ENCODE data around the gene PDLIM4.

Gene PDLIM4

DNA sequence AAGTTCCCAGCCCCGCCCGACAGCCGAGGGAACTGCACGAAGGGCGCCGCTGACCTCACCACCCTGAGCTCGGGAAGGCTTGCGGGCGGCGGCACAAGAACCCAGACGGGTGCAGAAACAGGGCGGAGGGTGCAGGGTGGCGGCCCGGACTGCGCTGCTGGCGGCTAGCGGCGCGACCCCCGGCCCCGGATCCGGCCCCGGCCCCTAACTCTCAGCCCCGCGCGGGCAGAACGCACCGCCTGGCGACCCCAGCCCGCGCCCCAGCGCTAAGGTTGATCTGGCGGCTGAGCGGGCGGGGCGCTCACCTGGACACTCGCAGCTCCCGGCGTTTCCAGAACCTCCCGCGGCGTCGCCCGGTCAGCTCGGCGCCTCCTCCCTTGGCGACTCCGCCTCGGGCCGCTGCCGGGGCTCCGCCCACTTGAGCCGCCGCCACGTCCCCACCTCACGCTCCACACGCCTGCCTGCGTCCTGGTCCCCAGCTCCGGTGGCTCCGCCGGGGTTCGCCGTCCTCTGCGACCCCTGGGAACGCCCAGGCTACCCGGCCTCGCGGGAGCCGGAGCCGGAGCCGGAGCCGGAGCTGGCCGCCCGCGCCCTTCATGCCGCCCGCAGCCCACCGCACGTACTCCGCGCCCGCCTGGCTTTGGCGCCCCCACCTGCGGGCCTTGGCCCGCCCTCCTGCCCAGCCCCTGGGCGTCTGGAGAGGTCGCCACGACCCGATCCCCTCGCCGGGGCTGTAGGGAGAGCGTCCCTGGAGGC is 29.8 kb upstream of the PDLIM4 start, which contains the start of gene P4HA2:
Gene P4HA2 (minus strand): TSS at position 369 of the 756 bp plus-strand sequence. CDS start 9,227 bp downstream, outside the sequence.
- Histone ChIP-seq H3K4me1 (ENCODE audit: control insufficient read depth, insufficient read depth, low read length) (peaks cover 12% of the 10 kb centered on the region; the same call in 1 of the 2 replicates), H3K9ac (ENCODE audit: low read length) (peak within 1 kb of the TSS; percentile 55), H3K27ac (ENCODE audit: low read depth, low read length) (0 out of 2 replicates have a peak within 1 kb of the TSS, but pooled peaks have one; percentile 35), H3K9me3 (ENCODE audit: control insufficient read depth, insufficient read depth, low read depth, low read length) (no peaks in the 10 kb centered on the region), H3K27me3 (ENCODE audit: control insufficient read depth, insufficient read depth, low read length) (peaks cover 43% of the 10 kb centered on the region), H3K4me3 (ENCODE audit: low read depth, low read length) (peak within 1 kb of the TSS; percentile 70), H3K36me3 (ENCODE audit: control insufficient read depth, insufficient read depth, low read length) (no peaks in the 10 kb centered on the region)

GRCh38 chr5:132228241-132229035 is 29.1 kb upstream of the PDLIM4 start:
- H3K9me3 ChIP-seq (ENCODE audit: control insufficient read depth, insufficient read depth, low read depth, low read length) = no peaks in the 10 kb centered on the region
- H3K4me1 ChIP-seq (ENCODE audit: control insufficient read depth, insufficient read depth, low read length) = peaks cover 12% of the 10 kb centered on the region; the same call in 1 of the 2 replicates
- no peaks in the 10 kb centered on the region for H3K36me3 ChIP-seq (ENCODE audit: control insufficient read depth, insufficient read depth, low read length)
- peaks cover 43% of the 10 kb centered on the region for H3K27me3 ChIP-seq (ENCODE audit: control insufficient read depth, insufficient read depth, low read length)
- H3K4me3 ChIP-seq (ENCODE audit: low read depth, low read length) = peak overlapping the region; percentile 70
- no peak overlapping the region for H3K27ac ChIP-seq (ENCODE audit: low read depth, low read length)
- H3K9ac ChIP-seq (ENCODE audit: low read length) = peak overlapping the region; percentile 55

- Histone ChIP-seq H3K4me1 (ENCODE audit: control insufficient read depth, insufficient read depth, low read length) (peaks cover 12% of the 10 kb centered on the region; the same call in 1 of the 2 replicates), H3K36me3 (ENCODE audit: control insufficient read depth, insufficient read depth, low read length) (no peaks in the 10 kb centered on the region), H3K4me3 (ENCODE audit: low read depth, low read length) (no peak overlapping the region), H3K9me3 (ENCODE audit: control insufficient read depth, insufficient read depth, low read depth, low read length) (no peaks in the 10 kb centered on the region), H3K27me3 (ENCODE audit: control insufficient read depth, insufficient read depth, low read length) (peaks cover 40% of the 10 kb centered on the region), H3K9ac (ENCODE audit: low read length) (no peak overlapping the region), H3K27ac (ENCODE audit: low read depth, low read length) (no peak overlapping the region)
Observed at GRCh38 chr5:132229236-132229635, 28.3 kb upstream of the PDLIM4 start.

- H3K4me1 ChIP-seq (ENCODE audit: control insufficient read depth, insufficient read depth, low read length) = peaks cover 6% of the 10 kb centered on the region; the same call in 1 of the 2 replicates
Observed at GRCh38 chr5:132230871-132231270, 26.6 kb upstream of the PDLIM4 start.

GRCh38 chr5:132232465-132232864 is 25.0 kb upstream of the PDLIM4 start:
- Histone ChIP-seq H3K4me1 (ENCODE audit: control insufficient read depth, insufficient read depth, low read length) (0 out of 2 replicates have a peak, but pooled peaks cover 2% of the 10 kb centered on the region), H3K4me3 (ENCODE audit: low read depth, low read length) (no peak overlapping the region), H3K27me3 (ENCODE audit: control insufficient read depth, insufficient read depth, low read length) (peaks cover 16% of the 10 kb centered on the region), H3K27ac (ENCODE audit: low read depth, low read length) (no peak overlapping the region), H3K9ac (ENCODE audit: low read length) (no peak overlapping the region), H3K36me3 (ENCODE audit: control insufficient read depth, insufficient read depth, low read length) (no peaks in the 10 kb centered on the region), H3K9me3 (ENCODE audit: control insufficient read depth, insufficient read depth, low read depth, low read length) (no peaks in the 10 kb centered on the region)

More at GRCh38 chr5:132230871-132231270, 26.6 kb upstream of the PDLIM4 start:
- H3K4me3 ChIP-seq (ENCODE audit: low read depth, low read length) = no peak overlapping the region
- no peaks in the 10 kb centered on the region for H3K36me3 ChIP-seq (ENCODE audit: control insufficient read depth, insufficient read depth, low read length)
- no peaks in the 10 kb centered on the region for H3K9me3 ChIP-seq (ENCODE audit: control insufficient read depth, insufficient read depth, low read depth, low read length)
- peaks cover 32% of the 10 kb centered on the region for H3K27me3 ChIP-seq (ENCODE audit: control insufficient read depth, insufficient read depth, low read length)
- H3K27ac ChIP-seq (ENCODE audit: low read depth, low read length) = no peak overlapping the region
- no peak overlapping the region for H3K9ac ChIP-seq (ENCODE audit: low read length)

GRCh38 chr5:132233081-132233480 is 24.4 kb upstream of the PDLIM4 start:
- H3K36me3 ChIP-seq (ENCODE audit: control insufficient read depth, insufficient read depth, low read length) = no peaks in the 10 kb centered on the region
- H3K9ac ChIP-seq (ENCODE audit: low read length) = no peak overlapping the region
- H3K9me3 ChIP-seq (ENCODE audit: control insufficient read depth, insufficient read depth, low read depth, low read length) = no peaks in the 10 kb centered on the region
- no peak overlapping the region for H3K27ac ChIP-seq (ENCODE audit: low read depth, low read length)
- no peak overlapping the region for H3K4me3 ChIP-seq (ENCODE audit: low read depth, low read length)
- H3K4me1 ChIP-seq (ENCODE audit: control insufficient read depth, insufficient read depth, low read length) = 0 out of 2 replicates have a peak, but pooled peaks cover 2% of the 10 kb centered on the region
- peaks cover 16% of the 10 kb centered on the region for H3K27me3 ChIP-seq (ENCODE audit: control insufficient read depth, insufficient read depth, low read length)

GRCh38 chr5:132233811-132234683 is 23.4 kb upstream of the PDLIM4 start:
- Histone ChIP-seq H3K27me3 (ENCODE audit: control insufficient read depth, insufficient read depth, low read length) (peaks cover 11% of the 10 kb centered on the region; the same call in 1 of the 2 replicates), H3K4me3 (ENCODE audit: low read depth, low read length) (no peak overlapping the region), H3K36me3 (ENCODE audit: control insufficient read depth, insufficient read depth, low read length) (no peaks in the 10 kb centered on the region), H3K9me3 (ENCODE audit: control insufficient read depth, insufficient read depth, low read depth, low read length) (no peaks in the 10 kb centered on the region), H3K4me1 (ENCODE audit: control insufficient read depth, insufficient read depth, low read length) (no peaks in the 10 kb centered on the region), H3K27ac (ENCODE audit: low read depth, low read length) (no peak overlapping the region), H3K9ac (ENCODE audit: low read length) (no peak overlapping the region)

DNA sequence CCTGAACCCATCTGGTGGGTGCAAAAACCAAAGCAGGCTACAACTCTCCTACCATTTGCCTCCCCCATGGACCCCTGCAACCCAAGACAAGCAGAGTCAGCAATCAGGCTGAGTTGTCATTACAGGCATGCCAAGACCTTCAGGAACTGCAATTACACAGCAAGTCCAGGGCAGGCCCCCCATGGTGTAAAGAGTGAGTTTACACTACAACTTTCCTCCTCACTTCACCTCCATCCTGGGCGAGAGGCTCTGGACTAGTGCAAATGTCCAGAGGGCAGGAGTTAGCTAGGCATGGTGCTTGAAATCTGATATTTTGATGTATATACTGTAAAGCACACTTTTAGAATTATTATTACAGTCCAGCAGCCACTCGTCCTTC is 22.8 kb upstream of the PDLIM4 start:
- H3K36me3 ChIP-seq (ENCODE audit: control insufficient read depth, insufficient read depth, low read length) = no peaks in the 10 kb centered on the region
- no peaks in the 10 kb centered on the region for H3K9me3 ChIP-seq (ENCODE audit: control insufficient read depth, insufficient read depth, low read depth, low read length)
- H3K27me3 ChIP-seq (ENCODE audit: control insufficient read depth, insufficient read depth, low read length) = peaks cover 4% of the 10 kb centered on the region; the same call in 1 of the 2 replicates
- no peak overlapping the region for H3K27ac ChIP-seq (ENCODE audit: low read depth, low read length)
- H3K4me1 ChIP-seq (ENCODE audit: control insufficient read depth, insufficient read depth, low read length) = no peaks in the 10 kb centered on the region
- no peak overlapping the region for H3K9ac ChIP-seq (ENCODE audit: low read length)
- no peak overlapping the region for H3K4me3 ChIP-seq (ENCODE audit: low read depth, low read length)

GRCh38 chr5:132235340-132235739 is 22.2 kb upstream of the PDLIM4 start:
- H3K4me3 ChIP-seq (ENCODE audit: low read depth, low read length) = no peak overlapping the region
- H3K9me3 ChIP-seq (ENCODE audit: control insufficient read depth, insufficient read depth, low read depth, low read length) = no peaks in the 10 kb centered on the region
- no peaks in the 10 kb centered on the region for H3K36me3 ChIP-seq (ENCODE audit: control insufficient read depth, insufficient read depth, low read length)
- no peak overlapping the region for H3K9ac ChIP-seq (ENCODE audit: low read length)
- no peaks in the 10 kb centered on the region for H3K4me1 ChIP-seq (ENCODE audit: control insufficient read depth, insufficient read depth, low read length)
- no peaks in the 10 kb centered on the region for H3K27me3 ChIP-seq (ENCODE audit: control insufficient read depth, insufficient read depth, low read length)
- H3K27ac ChIP-seq (ENCODE audit: low read depth, low read length) = no peak overlapping the region

DNA sequence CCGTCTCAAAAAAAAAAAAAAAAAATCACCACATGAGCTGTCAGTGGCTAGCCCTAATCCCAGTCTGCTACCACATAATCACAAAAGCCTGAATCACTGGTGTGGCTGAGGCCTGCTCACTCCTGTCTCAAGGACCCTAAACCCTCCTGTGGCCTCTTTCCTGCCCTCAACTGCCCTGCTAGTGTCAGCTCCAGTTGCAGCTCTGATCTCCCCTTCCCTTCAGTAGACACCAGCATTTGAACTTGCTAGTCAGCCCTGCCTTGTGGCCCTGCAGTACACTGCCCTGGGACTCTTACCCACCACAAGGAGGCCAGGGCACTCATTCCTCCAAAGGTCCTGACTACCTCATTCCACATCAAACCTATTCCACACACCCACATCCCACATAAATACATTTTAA is 20.4 kb upstream of the PDLIM4 start:
- no peak overlapping the region for H3K27ac ChIP-seq (ENCODE audit: low read depth, low read length)
- no peaks in the 10 kb centered on the region for H3K36me3 ChIP-seq (ENCODE audit: control insufficient read depth, insufficient read depth, low read length)
- H3K27me3 ChIP-seq (ENCODE audit: control insufficient read depth, insufficient read depth, low read length) = no peaks in the 10 kb centered on the region
- H3K9ac ChIP-seq (ENCODE audit: low read length) = no peak overlapping the region
- no peak overlapping the region for H3K4me3 ChIP-seq (ENCODE audit: low read depth, low read length)
- H3K9me3 ChIP-seq (ENCODE audit: control insufficient read depth, insufficient read depth, low read depth, low read length) = no peaks in the 10 kb centered on the region; the same call in 1 of the 2 replicates
- H3K4me1 ChIP-seq (ENCODE audit: control insufficient read depth, insufficient read depth, low read length) = no peaks in the 10 kb centered on the region
